NCI-H1105 treated with DMSO at 0.1 percent for 48 hours (cell line): ENCODE results near the gene PLCXD3.
"Not testable (repeated sequence)": the region's sequence is repeated elsewhere in the genome, so short reads cannot be mapped to it uniquely, and the experiment has no call there.

Experiments used
- DNase-seq: peaks from one replicate; lab custom pipeline; 2025; lab: John Stamatoyannopoulos, UW

PLCXD3 gene

DNA sequence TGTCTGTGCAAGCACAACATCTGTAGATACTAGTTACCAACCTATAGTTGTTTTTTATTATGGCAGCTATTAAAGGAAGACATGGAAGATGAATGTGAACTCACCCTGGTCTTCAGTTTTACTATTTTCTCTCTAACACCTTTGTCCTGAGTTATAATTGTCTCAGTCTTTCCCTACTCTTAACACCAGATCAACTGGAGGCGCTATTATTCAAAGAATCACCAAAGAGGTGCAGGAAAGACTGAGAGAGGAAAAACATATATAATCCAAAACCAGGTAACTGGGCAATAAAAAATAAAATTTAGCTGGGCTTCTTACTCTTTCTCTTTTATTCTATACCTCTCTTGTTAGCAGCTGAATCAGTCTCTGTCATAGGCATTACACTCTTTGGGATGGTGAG is 162.8 kb downstream of the PLCXD3 start:
- DNase-seq = no peak

DNA sequence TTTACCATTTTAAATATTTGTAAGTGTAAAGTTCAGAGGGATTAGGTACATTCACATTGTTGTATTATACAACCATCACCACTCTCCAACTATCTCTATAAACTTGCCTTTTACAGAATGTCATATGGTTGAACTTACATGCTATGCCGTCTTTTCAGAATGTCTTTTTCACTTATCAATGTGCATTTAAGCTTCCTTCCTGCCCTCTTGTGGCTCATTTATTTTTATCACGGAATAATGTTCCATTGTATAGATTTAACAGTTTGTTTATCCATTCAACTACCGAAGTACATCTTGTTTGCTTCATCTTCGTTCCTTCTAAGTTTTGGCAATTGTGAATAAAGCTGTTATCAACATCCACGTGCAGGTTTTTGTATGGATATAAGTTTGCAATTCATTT is 163.8 kb downstream of the PLCXD3 start:
- DNase-seq = no peak

DNA sequence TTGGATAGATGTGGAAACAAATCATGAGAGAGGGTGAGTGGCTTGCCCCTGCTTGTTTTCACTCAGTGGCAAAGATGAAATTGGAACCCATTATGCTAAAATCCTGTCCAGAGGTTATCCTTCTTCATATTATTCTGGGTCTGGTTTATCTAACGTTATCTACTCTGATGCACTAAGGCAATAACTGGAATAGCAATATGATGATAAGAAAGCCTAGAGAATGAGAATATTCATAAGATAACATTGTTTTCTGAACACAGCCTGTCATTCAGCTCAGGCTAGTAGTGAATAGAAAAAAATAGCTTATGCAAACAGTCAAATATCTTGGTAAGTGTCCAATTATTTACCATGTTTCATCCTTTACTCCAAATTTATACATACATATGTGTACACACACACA is 165.1 kb downstream of the PLCXD3 start:
- no peak for DNase-seq

DNA sequence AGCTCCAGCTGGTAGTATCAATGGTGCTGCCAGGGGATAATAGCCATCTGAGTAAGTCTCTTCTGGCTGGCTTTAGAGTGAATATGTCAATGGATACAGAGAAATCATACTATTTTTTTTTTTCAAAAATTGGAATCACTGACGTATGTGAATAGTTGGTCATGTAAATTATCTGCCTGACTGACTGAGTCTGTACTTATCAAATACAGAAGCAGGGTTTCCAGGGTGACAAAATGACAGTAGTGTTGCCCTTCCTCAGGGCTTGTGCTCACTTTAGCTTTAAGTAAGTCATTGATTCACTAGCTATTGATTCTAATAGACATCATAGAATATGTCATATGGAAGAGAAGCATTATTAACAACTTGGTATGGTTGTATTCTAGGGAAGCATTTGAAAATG is 171.1 kb downstream of the PLCXD3 start:
- DNase-seq = no peak

DNA sequence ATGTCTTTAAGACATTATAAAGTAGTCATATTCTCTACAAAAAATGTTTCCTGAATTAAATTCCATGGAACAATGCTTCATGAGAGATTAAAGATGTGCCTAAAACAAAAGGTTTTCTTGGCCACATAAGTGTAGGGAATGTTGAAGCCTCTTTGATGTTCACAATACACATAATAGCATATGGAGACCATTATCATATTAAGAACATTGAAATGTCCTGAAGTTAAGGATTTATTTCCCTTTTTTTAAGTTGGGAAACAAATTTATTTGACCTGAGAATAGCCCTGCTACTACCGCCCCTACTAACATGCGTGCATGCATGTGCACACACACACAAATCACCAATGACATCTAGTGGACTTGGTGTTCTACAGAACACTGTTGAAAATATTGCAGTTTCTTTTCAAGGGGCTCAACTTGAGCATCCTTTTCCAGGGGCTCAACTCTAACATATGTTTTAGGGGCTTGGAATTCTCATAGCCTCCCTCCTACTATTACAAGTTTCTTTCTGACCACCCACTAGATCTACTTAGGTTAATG is 172.2 kb downstream of the PLCXD3 start:
- DNase-seq = no peak

DNA sequence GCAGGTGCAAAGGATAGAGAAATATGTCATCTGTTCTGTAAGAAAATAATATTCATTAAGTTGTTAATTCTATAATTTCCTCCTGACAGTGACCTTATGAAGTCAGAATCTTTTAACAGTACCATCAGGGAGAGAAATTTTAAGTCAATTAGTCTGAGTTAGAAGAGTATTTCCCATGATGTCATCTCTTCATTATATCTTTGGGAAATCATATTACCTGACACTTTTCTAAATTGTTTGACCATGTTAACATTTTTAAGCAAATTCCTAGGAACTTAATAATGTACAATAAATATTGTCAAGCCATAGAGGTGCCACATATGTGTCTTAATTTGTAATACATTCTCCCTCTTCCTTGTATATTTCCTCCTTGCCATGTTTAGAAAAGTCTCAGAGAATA is 172.7 kb downstream of the PLCXD3 start:
- DNase-seq = no peak

DNA sequence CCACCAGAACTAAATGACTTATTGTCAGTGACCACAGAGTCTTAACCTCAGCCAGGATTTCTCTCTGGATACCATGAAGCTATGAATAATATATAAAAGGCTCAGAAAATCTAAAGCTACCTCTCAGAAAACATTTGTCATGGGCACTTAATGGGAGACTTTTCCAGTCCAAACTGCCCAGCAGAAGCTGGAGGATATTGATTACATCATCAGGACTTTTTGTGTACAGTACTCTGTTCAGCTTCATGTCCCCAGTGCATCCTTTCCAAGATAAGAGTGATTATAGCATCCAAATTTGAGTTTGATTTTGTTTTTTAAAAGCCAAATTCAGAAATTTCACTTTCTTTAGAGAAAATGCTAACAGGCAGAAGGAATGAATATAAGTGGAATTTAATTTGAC is 173.2 kb downstream of the PLCXD3 start:
- DNase-seq = no peak

DNA sequence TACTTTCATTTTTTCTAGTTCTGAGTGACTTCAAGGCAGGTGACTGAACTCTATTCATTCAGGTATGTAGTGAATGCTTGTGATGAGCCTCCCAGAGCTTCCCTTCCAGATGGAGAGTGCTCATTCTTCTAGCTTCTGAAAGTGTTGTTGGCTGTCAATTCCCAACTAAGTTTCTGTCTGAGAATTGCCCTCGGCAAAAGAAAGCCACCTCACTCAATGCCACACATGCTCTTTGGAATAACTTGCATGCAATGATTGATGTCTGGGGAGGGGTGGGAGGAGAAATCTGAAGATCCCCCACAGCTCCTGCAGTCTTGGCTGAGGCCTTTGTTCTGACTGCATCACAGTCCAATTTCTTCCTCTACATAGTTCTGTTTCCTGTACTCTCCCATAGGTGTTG is 173.9 kb downstream of the PLCXD3 start:
- DNase-seq = no peak

DNA sequence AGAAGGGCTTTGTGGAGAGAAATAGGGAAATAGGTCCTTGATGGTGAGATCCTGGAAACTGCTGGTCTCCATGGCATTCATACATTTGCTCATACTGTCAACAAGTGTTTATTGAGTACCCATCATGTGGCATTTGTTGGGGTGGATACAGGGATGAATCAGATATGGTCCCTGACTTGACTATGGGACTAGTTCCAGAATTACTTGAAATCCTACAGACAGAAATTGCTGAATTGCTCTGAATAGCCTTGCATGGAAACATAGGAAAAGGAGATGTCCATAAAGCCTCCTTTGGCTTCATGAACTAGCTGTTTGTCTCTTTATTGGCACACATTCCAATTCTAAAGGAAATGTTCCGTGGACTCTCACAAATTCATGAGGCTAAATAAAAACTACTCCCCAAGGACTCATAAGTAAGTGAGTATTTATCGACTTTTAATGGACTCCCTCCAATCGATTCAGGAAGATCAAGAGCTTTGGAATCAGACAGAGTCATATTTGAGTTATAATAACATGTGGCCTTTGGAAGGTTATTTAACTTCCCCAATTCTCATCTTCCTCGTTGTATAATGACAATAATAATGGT is 174.7 kb downstream of the PLCXD3 start:
- DNase-seq = no peak

DNA sequence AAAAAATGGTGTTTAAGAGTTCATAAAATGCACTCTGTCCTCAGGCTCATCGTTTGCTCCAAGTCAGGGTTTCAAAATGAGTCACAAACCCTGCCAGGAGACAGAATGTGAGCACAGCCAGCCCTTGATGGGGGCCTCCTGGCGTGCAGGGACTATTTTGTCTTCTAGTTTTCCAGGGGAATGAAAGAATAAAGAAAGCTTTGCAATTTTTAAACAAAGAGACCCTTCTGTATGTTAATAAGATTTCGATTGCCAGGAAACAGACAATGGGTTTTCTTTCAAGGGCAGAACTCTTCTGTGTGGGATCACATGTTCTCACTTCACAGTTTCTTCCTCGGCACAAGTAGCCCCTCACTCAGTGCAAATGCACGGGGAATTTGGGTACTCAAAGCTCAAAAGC is 175.6 kb downstream of the PLCXD3 start:
- no peak for DNase-seq

DNA sequence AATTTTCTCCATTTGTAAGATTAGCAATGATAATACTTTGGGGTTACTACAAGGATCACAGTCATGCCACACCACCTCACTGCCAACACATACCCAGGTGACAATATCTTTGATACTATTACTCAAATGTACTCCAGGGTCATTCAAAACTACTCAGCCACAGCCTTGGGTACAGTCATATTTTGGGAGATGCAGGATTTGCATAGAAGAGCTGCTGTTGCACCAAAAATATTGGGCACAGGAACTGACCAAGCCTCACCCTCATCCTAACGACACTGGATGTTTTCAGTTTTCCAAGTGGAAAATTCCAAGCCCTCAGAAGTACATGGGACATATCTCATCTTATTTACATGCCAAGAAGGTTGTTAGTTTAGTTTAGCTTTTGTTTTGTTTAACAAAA is 176.2 kb downstream of the PLCXD3 start:
- DNase-seq = no peak

DNA sequence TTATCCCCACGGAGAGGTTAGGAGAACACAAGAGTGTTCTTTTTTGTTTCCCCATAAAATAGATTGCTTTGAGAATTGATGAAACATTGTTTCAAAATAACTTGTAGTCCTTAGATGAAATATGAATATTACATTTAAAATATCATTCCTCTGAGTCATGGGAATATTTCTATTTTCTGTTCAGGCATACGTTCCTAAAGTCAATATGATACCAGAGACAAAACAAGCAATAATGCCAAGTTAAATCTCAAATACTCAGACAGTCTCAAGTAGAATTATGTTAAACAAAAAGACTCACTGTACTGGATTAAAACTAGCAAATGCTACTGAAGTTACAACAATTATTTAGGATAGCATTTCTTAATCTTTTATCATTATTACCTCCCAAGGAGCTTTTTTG is 185.3 kb downstream of the PLCXD3 start:
- DNase-seq = no peak

DNA sequence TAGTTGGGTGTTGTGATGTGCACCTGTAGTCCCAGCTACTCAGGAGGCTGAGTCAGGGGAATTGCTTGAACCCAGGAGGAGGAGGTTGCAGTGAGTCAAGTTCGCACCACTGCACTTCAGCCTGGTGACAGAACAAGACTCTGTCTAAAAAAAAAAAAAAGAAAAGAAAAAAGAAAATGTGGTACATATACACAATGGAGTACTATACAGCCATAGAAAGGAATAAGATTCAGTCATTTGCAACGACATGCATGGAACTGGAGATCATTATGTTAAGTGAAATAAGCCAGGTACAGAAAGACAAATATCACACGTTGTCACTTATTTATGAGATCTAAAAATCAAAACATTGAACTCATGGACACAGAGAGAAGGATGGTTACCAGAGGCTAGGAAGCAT is 187.6 kb downstream of the PLCXD3 start:
- not testable (repeated sequence) for DNase-seq

DNA sequence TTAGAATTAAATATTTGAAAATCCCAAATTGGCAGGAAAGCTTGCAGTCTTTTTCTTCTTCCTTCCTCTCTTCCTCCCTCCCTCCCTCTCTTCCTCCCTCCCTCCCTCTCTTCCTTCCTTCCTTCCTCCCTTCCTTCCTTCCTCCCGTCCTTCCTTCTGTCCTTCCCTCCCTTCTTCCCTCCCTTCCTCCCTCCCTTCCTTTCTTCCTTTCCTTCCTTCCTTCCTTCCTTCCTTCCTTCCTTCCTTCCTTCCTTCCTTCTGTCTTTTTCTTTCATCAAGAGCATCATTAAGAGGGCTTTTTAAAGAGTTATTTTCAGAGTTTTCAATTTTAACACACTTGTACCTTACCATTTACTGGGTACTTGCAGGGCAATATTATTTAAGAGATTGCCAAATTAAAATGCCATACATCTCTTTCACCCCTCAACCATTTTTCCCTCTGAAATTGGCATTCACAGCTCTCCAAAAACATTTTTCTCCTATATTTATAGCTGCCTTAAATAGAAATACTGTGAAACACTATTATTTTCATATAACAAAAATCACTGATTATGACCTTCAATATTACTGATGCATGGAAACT is 197.8 kb downstream of the PLCXD3 start:
- no peak for DNase-seq

DNA sequence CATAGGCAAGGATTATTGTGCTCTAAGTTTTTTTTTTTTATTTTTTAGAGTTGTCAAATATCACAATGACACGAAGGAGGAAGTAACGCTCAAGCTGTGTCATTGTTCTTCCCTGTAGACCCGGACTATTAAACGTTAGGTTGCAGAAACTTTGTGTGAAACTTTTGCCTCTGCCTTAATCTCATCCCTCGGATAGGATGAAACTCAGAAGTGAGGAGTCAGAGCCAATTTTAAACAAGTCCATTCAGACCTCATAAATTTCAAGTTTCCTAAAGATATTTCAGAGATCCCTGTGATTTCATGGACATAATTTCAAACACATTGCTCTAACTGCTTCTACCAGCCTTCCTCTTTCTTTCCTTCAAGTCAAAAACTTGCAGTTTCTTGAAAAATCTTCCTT is 198.3 kb downstream of the PLCXD3 start:
- DNase-seq = no peak

DNA sequence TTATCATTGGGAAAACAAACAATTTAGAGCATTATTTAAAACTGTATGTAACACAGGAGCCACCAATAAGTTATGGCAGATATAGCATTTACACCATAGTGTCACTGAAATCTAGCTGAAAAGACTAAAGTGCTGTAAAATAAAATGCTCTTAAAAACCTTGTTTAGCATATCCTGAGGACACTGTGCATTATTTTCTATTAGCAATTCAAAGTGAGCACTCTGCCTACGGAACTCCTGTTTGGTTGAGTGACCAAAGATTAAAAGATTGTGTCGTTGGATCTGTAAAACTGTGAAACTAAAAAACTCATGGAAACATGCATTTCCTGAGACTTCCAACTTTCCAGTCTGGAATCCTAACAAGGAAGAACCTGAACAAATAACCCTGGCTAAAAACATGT is 201.1 kb downstream of the PLCXD3 start:
- no peak for DNase-seq

DNA sequence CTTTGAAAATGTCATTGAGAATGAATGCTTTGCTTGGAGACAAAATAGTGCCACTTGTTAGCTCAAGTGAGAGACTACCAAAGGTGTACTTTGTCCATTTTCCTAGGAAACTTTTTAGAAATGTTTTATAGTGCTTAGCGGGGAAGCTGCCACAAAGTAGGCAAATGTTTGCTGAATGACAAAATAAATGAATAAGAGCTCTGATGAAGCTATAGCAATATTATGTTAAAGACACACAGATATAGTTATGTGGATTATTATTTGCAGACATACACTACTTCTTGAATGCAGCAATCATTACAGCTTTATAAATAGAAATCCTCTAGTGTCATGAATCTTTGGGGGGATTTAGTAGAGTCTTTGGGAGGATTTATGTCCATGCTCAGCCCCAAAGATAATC is 204.4 kb downstream of the PLCXD3 start:
- no peak for DNase-seq

DNA sequence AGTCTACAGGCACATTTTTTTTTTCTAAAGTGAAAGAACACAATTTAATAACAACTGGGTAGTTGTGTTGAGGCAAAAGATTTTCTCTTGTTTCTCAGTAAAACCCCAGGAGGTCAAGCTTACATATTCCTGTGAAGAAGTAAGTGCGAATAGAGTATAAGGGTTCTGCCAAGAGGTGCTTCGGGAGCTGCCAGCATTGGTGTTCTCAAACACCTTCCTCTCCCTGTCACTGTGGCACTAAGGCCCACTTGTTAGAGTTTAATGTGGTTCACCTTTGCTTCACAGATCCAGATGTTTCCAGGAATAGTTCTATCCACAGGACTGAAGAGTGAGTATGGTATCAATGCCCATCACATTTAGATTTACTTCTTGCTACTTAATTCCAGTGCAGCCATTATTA is 205.3 kb downstream of the PLCXD3 start:
- DNase-seq = no peak

DNA sequence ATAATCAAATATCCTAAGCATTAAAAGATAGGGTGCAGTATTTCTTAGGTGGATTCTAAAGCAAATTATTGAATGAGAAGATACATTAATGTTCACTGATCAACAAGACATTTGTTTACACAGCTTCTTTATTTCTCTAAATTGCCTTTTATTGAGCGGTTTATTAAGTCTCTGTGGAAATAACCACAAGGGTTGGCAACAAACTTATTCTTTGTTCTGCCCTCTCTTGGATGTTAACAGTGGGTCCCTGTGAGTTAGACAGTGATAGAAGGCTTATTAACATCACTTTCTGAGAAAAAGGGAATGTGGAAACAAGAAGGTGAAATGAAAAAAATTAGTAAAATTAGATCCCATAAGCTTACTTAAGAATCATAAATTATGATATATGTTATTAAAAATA is 214.3 kb downstream of the PLCXD3 start:
- no peak for DNase-seq

DNA sequence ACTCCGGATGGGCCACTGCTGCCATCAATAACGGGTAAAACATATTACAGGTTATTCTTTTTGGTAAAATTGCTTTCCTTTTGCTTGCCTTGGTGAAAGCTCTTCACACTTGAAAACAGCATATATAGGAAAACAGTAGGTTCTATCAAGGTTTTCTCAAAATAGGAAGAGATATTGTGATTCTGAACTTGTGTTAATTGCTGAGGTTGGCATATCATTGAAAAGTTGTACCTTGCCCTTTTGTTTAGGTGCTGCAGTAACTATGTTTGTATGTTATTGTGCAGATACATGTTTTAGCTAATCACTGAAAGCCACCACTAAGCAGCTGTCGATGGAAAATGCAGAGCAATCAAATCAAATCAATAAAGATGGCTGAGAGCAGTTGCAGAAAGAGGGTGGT is 219.1 kb downstream of the PLCXD3 start:
- DNase-seq = no peak

DNA sequence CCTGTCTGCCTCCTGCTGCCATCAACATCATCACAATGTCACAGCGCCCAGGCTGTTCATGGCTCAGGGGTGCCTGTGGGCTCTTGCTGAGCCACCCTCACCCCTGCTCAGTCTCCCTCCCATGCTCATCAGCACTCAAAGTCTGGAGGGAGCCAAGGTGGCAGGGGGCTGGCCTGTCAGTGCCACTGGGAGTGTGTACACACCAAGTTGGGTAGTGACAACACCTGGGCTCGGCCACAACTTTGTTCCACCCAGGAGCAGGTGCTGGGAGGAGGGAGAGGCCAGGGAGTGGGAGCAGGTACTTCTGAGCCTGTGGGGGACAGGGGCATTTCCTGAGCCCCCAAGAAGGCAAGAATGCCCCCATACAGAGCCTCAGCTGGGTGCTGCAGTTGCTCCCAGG is 219.6 kb downstream of the PLCXD3 start:
- DNase-seq = no peak

DNA sequence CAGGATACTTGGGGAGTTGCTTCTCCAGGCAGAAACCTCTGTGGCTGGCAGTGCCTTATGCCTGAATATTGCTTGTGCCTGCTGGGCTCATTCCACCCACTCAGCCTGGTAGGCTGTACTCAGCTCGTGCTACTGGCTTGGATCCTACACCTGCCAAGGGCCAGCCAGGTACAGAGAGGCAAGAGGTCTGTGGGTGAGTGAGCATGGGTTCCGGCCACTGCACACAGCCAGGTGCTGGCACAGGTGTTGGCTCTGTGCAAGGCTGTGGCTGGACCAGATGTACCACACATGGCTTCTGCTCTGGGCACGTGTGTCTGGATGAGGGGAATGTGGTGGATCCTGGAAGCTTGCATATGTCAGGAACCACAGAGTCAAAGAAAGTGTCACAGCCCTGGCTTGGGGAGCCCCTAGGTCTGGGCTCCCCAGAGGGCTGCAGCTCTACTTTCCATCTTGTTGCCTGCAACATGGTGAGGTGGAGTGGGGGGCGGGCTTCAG is 220.4 kb downstream of the PLCXD3 start:
- no peak for DNase-seq

DNA sequence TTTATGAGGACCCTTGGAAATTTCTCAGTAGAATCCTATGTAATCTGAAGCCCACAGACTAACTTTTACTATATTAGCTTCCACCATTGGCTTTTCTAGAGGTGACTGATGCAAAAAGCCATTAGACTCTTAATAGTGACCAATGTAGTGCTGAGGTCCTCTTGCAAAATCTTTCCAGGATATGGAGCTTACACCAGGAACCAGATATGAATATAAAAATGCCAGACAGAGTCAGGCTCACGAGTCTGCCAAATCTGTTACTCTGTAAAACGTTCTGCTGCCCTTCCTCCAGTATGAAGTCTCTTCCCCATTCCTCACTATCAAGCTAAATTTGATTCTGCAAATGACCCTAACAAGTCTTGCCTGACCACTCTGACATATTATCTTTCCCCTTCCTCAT is 223.7 kb downstream of the PLCXD3 start:
- DNase-seq = no peak

DNA sequence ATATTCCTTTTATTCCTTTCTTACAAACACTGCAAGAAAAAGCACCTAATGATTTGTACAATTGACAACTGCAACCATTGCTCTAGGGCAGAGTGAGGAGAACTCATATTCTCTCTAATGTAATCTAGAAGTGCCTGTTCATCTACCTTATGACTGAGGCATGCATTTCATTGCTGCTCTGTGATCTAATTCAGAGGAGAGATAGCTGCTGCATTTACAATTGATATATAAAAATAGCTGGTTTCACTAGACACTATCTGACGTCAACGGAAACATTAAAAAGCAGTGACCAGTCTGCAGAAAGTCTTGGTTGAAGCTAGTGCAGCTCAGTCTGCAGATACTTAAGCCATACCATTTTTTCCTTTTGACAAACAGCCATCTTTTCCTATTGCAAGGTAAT is 224.2 kb downstream of the PLCXD3 start:
- no peak for DNase-seq
